ENCODE results near the gene BEAN1. TPM values are rescaled to one million over a fixed set of nuclear protein-coding genes. Genes with fewer than 3 reads are reported as not detected.

Gene BEAN1
- total and polyA plus RNA-seq, 9 of the 15 experiments (the other 6 are each of a cell fraction or from before 2014, with no cell fraction given), result not detected

- H3K9me1 ChIP-seq (ENCODE audit: control insufficient read depth, insufficient read depth, low read length), result no peaks in the 10 kb centered on the region
- intact Hi-C loops (cut with micrococcal nuclease), result no loop called here
- no peak for ATAC-seq
- BruUV-seq (replicated peaks), result no TSS peak
- no peak overlapping the region for H3K27ac ChIP-seq (ENCODE audit: extremely low read depth, low read depth, low read length)
- peaks cover 0 to 6% of the 10 kb centered on the region in 2 experiments; a peak in 2 of 5 replicates for H3K4me1 ChIP-seq (replicated peaks in 1 of 2; ENCODE audit: control insufficient read depth in 2 of 2, insufficient read depth in 2 of 2, low read length in 2 of 2)
- no peak overlapping the region for H3K4me3 ChIP-seq
- H4K20me1 ChIP-seq (replicated peaks; ENCODE audit: control insufficient read depth, insufficient read depth, low read length), result no peaks in the 10 kb centered on the region; the same call in 1 of the 2 replicates
- H3K9me3 ChIP-seq (replicated peaks; ENCODE audit: control insufficient read depth, insufficient read depth, low read depth, low read length), result no peaks in the 10 kb centered on the region
- H3K36me3 ChIP-seq (ENCODE audit: control insufficient read depth, insufficient read depth, low read length), result no peaks in the 10 kb centered on the region
- CTCF ChIA-PET (ENCODE audit: low intra/inter-chr PET ratio), result no interaction called here
- TF ChIP-seq BRCA1 (IDR thresholded peaks at IDR 0.05), result no peak
- TF ChIP-seq BRCA1 (CRISPR knock-in tag; IDR thresholded peaks at IDR 0.05), result no peak
- TF ChIP-seq, protein P1, sequence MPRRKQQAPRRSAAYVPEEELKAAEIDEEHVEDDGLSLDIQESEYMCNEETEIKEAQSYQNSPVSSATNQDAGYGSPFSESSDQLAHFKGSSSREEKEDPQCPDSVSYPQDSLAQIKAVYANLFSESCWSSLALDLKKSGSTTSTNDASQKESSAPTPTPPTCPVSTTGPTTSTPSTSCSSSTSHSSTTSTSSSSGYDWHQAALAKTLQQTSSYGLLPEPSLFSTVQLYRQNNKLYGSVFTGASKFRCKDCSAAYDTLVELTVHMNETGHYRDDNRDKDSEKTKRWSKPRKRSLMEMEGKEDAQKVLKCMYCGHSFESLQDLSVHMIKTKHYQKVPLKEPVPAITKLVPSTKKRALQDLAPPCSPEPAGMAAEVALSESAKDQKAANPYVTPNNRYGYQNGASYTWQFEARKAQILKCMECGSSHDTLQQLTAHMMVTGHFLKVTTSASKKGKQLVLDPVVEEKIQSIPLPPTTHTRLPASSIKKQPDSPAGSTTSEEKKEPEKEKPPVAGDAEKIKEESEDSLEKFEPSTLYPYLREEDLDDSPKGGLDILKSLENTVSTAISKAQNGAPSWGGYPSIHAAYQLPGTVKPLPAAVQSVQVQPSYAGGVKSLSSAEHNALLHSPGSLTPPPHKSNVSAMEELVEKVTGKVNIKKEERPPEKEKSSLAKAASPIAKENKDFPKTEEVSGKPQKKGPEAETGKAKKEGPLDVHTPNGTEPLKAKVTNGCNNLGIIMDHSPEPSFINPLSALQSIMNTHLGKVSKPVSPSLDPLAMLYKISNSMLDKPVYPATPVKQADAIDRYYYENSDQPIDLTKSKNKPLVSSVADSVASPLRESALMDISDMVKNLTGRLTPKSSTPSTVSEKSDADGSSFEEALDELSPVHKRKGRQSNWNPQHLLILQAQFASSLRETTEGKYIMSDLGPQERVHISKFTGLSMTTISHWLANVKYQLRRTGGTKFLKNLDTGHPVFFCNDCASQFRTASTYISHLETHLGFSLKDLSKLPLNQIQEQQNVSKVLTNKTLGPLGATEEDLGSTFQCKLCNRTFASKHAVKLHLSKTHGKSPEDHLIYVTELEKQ (CRISPR knock-in tag; IDR thresholded peaks at IDR 0.05), result no peak
- no peak for TF ChIP-seq CTCFL (IDR thresholded peaks at IDR 0.05; ENCODE audit: borderline replicate concordance, insufficient read depth, low read depth, low read length, poor library complexity, severe bottlenecking)
- TF ChIP-seq ESRRA (IDR thresholded peaks at IDR 0.05; ENCODE audit: borderline replicate concordance, low read depth), result no peak
- no peak for TF ChIP-seq EZH2 (IDR thresholded peaks at IDR 0.05; ENCODE audit: borderline replicate concordance, low read depth, low read length)
- no peak for TF ChIP-seq SMARCA4 (IDR thresholded peaks at IDR 0.05)
- no peak for DNase-seq (ENCODE audit: extremely low read depth in 1 of 4, low spot score in 3 of 4)
- FAIRE-seq, result no peak
- POLR2A ChIA-PET, result interaction anchor here (0.6 kb wide), 1 partner anchor 19 kb away, joined by 3 read pairs; no protein-coding TSS in a partner anchor
- in situ Hi-C loops (cut with MboI), result loop anchor here (5.0 kb wide), 1 partner anchor 81 kb away; no protein-coding TSS in a partner anchor
- 9% methylated on average over 1 of the region's 1 CpG for WGBS (ENCODE audit: insufficient coverage, low coverage, missing lambda C conversion rate)
- H3K9ac ChIP-seq (ENCODE audit: insufficient read depth in 1 of 2, low read depth in 2 of 2, low read length in 2 of 2), result no peak overlapping the region
- no peak overlapping the region for H3K4me2 ChIP-seq (ENCODE audit: insufficient read depth, low read length)
- no peak overlapping the region for H2AFZ ChIP-seq (ENCODE audit: low read depth, low read length)
- H3K27me3 ChIP-seq (ENCODE audit: control insufficient read depth in 2 of 2, insufficient read depth in 2 of 2, low read length in 2 of 2), result peaks cover 3 to 30% of the 10 kb centered on the region in 2 experiments; a peak in 4 of 5 replicates
- no peaks in the 10 kb centered on the region for H3K79me2 ChIP-seq (ENCODE audit: control insufficient read depth, insufficient read depth, low read length)
Observed at GRCh38 chr16:66488505-66488904, 61.4 kb downstream of the BEAN1 start.

All from K562 (cell line).